H1 (cell line): ENCODE measurements around the gene AKR1B1. TPM values are rescaled to one million over a fixed set of nuclear protein-coding genes. Genes with fewer than 3 reads are reported as not detected.

Experiments used
- CTCF ChIA-PET: fragments of 300-600 bp; sonication (Branson Sonifier 250); formaldehyde crosslinking; loops from one replicate; lab custom pipeline; 2021; ENCODE audit not compliant: partially characterized antibody; lab: Charles Lee
- POLR2A ChIA-PET: fragments of 300-600 bp; sonication (Branson Sonifier 250); formaldehyde crosslinking; loops from one replicate; lab custom pipeline; 2021; ENCODE audit warnings: inconsistent platforms; ENCODE audit not compliant: partially characterized antibody; lab: Charles Lee
- DNase-seq, 2 experiments: peaks; one replicate each; pipeline versions ENCODE4 v3.0.0 to v3.0.0-alpha.2; 2010 to 2022; ENCODE audit warnings: low spot score in 2 of 2, low read depth in 1 of 2, mixed read lengths in 1 of 2
- FAIRE-seq: peaks from 2 replicates; lab custom pipeline; 2011; peaks lifted over from hg19 to GRCh38; lab: Jason Lieb, UNC
- H2AFZ ChIP-seq: 2 replicates; pipeline ENCODE4 v1.8.1; 2012; ENCODE audit warnings: low read length, inconsistent platforms
- H2AK5ac ChIP-seq: 2 replicates; pipeline ENCODE4 v1.6.1; 2013; ENCODE audit warnings: low read depth, low read length
- H2BK120ac ChIP-seq: replicated peaks from 2 replicates; pipeline ENCODE3; 2013; ENCODE audit warnings: low read depth, low read length, inconsistent platforms
- H2BK12ac ChIP-seq: 2 replicates; pipeline ENCODE4 v1.6.1; 2013; ENCODE audit warnings: low read depth, low read length
- H2BK15ac ChIP-seq: 2 replicates; pipeline ENCODE4 v1.6.1; 2013; ENCODE audit warnings: low read length
- H2BK20ac ChIP-seq: 2 replicates; pipeline ENCODE4 v1.6.1; 2013; ENCODE audit warnings: low read length
- H2BK5ac ChIP-seq: 2 replicates; pipeline ENCODE4 v1.6.1; 2013; ENCODE audit warnings: low read depth, low read length
- H3K14ac ChIP-seq: 2 replicates; pipeline ENCODE4 v1.6.1; 2013; ENCODE audit warnings: inconsistent platforms; ENCODE audit not compliant: insufficient read length
- H3K18ac ChIP-seq: 2 replicates; pipeline ENCODE4 v1.6.1; 2013; ENCODE audit warnings: low read length; ENCODE audit errors: extremely low read depth
- H3K23ac ChIP-seq: 2 replicates; pipeline ENCODE4 v1.6.1; 2013; ENCODE audit warnings: inconsistent platforms; ENCODE audit not compliant: insufficient read length
- H3K23me2 ChIP-seq: 2 replicates; pipeline ENCODE4 v1.6.1; 2013; ENCODE audit warnings: low read depth, low read length
- H3K27ac ChIP-seq: 2 replicates; pipeline ENCODE4 v1.6.1; 2011; ENCODE audit warnings: low read depth, low read length, inconsistent platforms
- H3K27me3 ChIP-seq, 4 experiments: replicated peaks in 1 of 4; 1 replicate in 1 of 4; 2 replicates in 3 of 4; pipeline versions ENCODE4 v1.6.1 to v1.8.1; 2011 to 2013; ENCODE audit warnings: low read length in 3 of 4, mild to moderate bottlenecking in 3 of 4, inconsistent platforms in 2 of 4, mixed read lengths in 2 of 4, moderate library complexity in 1 of 4; ENCODE audit not compliant: control insufficient read depth in 3 of 4, insufficient read depth in 3 of 4; ENCODE audit errors: extremely low read depth in 1 of 4
- H3K36me3 ChIP-seq, 4 experiments: 2 replicates each; pipeline versions ENCODE4 v1.6.1 to v1.8.1; 2011 to 2013; ENCODE audit warnings: mild to moderate bottlenecking in 4 of 4, low read length in 3 of 4, moderate library complexity in 2 of 4, control low read depth in 1 of 4, inconsistent platforms in 1 of 4; ENCODE audit not compliant: insufficient read depth in 4 of 4, control insufficient read depth in 2 of 4
- H3K4ac ChIP-seq: replicated peaks from 2 replicates; pipeline ENCODE3; 2013; ENCODE audit warnings: low read length, low read depth, mixed read lengths, inconsistent platforms; ENCODE audit not compliant: insufficient read length
- H3K4me1 ChIP-seq, 4 experiments: replicated peaks in 1 of 4; 1 replicate in 1 of 4; 2 replicates in 3 of 4; pipeline versions ENCODE4 v1.6.1 to v1.8.1; 2011 to 2013; ENCODE audit warnings: low read length in 3 of 4, inconsistent platforms in 2 of 4, mixed read lengths in 1 of 4; ENCODE audit not compliant: insufficient read depth in 4 of 4, control insufficient read depth in 3 of 4
- H3K4me2 ChIP-seq, 2 experiments: 2 replicates each; pipeline versions ENCODE4 v1.6.1 to v1.8.1; 2011 to 2013; ENCODE audit warnings: low read depth in 2 of 2, low read length in 2 of 2, control low read depth in 1 of 2, inconsistent platforms in 1 of 2, mild to moderate bottlenecking in 1 of 2; ENCODE audit not compliant: insufficient read depth in 1 of 2
- H3K4me3 ChIP-seq, 4 experiments: fragments of 200-600, 300-600 bp in 1 of 4; sonication (generic), shearing (Covaris generic), sonication (Bioruptor Twin) in 1 of 4; 2 replicates each; pipeline versions ENCODE4 v1.5.1 to v1.8.1; 2011 to 2016; ENCODE audit warnings: low read length in 4 of 4, low read depth in 3 of 4, control low read depth in 2 of 4, inconsistent platforms in 2 of 4, mild to moderate bottlenecking in 2 of 4, mixed read lengths in 1 of 4, moderate library complexity in 1 of 4; ENCODE audit not compliant: insufficient read depth in 2 of 4; ENCODE audit errors: extremely low read depth in 1 of 4
- H3K56ac ChIP-seq: replicated peaks from 2 replicates; pipeline ENCODE3; 2013; ENCODE audit warnings: low read depth, mild to moderate bottlenecking, mixed read lengths, low read length, inconsistent platforms; ENCODE audit not compliant: insufficient read length
- H3K79me1 ChIP-seq: 2 replicates; pipeline ENCODE4 v1.6.1; 2013; ENCODE audit warnings: low read depth, low read length, control low read depth
- H3K79me2 ChIP-seq, 2 experiments: 2 replicates each; pipeline versions ENCODE4 v1.6.1 to v1.8.1; 2012 to 2013; ENCODE audit warnings: low read length in 2 of 2, mild to moderate bottlenecking in 2 of 2, inconsistent platforms in 1 of 2; ENCODE audit not compliant: insufficient read depth in 2 of 2, control insufficient read depth in 1 of 2
- H3K9ac ChIP-seq, 4 experiments: replicated peaks in 1 of 4; 1 replicate in 1 of 4; 2 replicates in 3 of 4; pipeline versions ENCODE4 v1.6.1 to v1.8.1; 2011 to 2013; ENCODE audit warnings: low read depth in 3 of 4, low read length in 3 of 4, control low read depth in 2 of 4, mild to moderate bottlenecking in 2 of 4, moderate library complexity in 2 of 4, inconsistent platforms in 1 of 4; ENCODE audit errors: extremely low read depth in 1 of 4
- H3K9me3 ChIP-seq, 2 experiments: 2 replicates each; pipeline versions ENCODE4 v1.6.1 to v1.8.1; 2012 to 2013; ENCODE audit warnings: mild to moderate bottlenecking in 2 of 2, moderate library complexity in 2 of 2, control low read depth in 1 of 2, inconsistent platforms in 1 of 2, low read depth in 1 of 2, low read length in 1 of 2, mixed read lengths in 1 of 2; ENCODE audit not compliant: insufficient read depth in 2 of 2
- H4K20me1 ChIP-seq, 2 experiments: replicated peaks in 1 of 2; 2 replicates each; pipeline versions ENCODE3 to v1.8.1; 2011 to 2013; ENCODE audit warnings: inconsistent platforms in 2 of 2, low read length in 2 of 2, mild to moderate bottlenecking in 1 of 2; ENCODE audit not compliant: insufficient read depth in 2 of 2, control insufficient read depth in 1 of 2
- H4K5ac ChIP-seq: 2 replicates; pipeline ENCODE4 v1.6.1; 2013; ENCODE audit warnings: low read length, low read depth, mixed read lengths, inconsistent platforms; ENCODE audit not compliant: insufficient read length
- H4K8ac ChIP-seq: 2 replicates; pipeline ENCODE4 v1.8.0; 2013; ENCODE audit warnings: mild to moderate bottlenecking, moderate library complexity, low read length, inconsistent platforms; ENCODE audit not compliant: insufficient read depth; ENCODE audit errors: extremely low read depth
- H4K91ac ChIP-seq: replicated peaks from 2 replicates; pipeline ENCODE3; 2013; ENCODE audit warnings: low read length, mixed read lengths, inconsistent platforms; ENCODE audit not compliant: insufficient read length
- FOSL1 ChIP-seq: IDR thresholded peaks from 2 replicates; pipeline ENCODE4 v1.6.1; 2011; ENCODE audit warnings: mild to moderate bottlenecking, low read depth, low read length, moderate library complexity; ENCODE audit not compliant: insufficient read depth
- RFX5 ChIP-seq: IDR thresholded peaks from 2 replicates; pipeline ENCODE4 v1.6.1; 2011; ENCODE audit warnings: low read depth, low read length, improper control_type of control experiment, borderline replicate concordance
- SP1 ChIP-seq: IDR thresholded peaks from 2 replicates; pipeline ENCODE4 v1.6.1; 2011; ENCODE audit warnings: low read depth, low read length
- SRF ChIP-seq: IDR thresholded peaks from 2 replicates; pipeline ENCODE4 v1.6.1; 2011; ENCODE audit warnings: mild to moderate bottlenecking, low read depth, low read length, moderate library complexity
- WGBS, 2 experiments: shearing (Covaris generic) in 1 of 2; methylation state at CpG; one replicate each; pipeline versions ENCODE4 v1.1.6 to v1.1.7; 2013 to 2015; ENCODE audit warnings: low lambda C conversion rate in 2 of 2, mixed read lengths in 2 of 2, inconsistent platforms in 1 of 2, low coverage in 1 of 2, missing lambda C conversion rate in 1 of 2; ENCODE audit not compliant: insufficient replicate concordance in 2 of 2, insufficient coverage in 1 of 2, insufficient read length in 1 of 2; ENCODE audit errors: extremely low coverage in 1 of 2, missing lambda C conversion rate in 1 of 2; 5-methylcytosine and 5-hydroxymethylcytosine counted together
- polyA plus RNA-seq, 7 experiments: library from polyadenylated mRNA; depleted of rRNA in 3 of 7; stranded (reverse) in 5 of 7; unstranded in 2 of 7; fragments of >200 nt in 5 of 7; fragments of 200-250 nt in 2 of 7; gene quantifications; 1 replicate in 5 of 7; 2 replicates in 1 of 7; 4 replicates in 1 of 7; pipeline versions ENCODE4 v1.2.1 to v1.2.3, GENCODE V29; 2011 to 2013; ENCODE audit warnings: missing spikeins in 2 of 7, mixed read lengths in 2 of 7
- total RNA-seq: library from RNA; stranded (reverse); fragmentation: NEBNext Ultra II Directional; extraction: Animal tissue kit (Norgen Biotek cat#: 25700); gene quantifications from 2 replicates; pipeline ENCODE4 v1.2.1, GENCODE V29; 2021

The AKR1B1 gene
- total and polyA plus RNA-seq, 2 of the 8 experiments (the other 6 are each of a cell fraction or from before 2014, with no cell fraction given): 195 to 273 TPM

GRCh38 chr7:134450294-134451000 lies 8.5 kb downstream of the AKR1B1 start:
- Histone ChIP-seq H3K27me3 (no peaks in the 10 kb centered on the region), H4K8ac (no peak overlapping the region; the same call in 1 of the 2 replicates), H3K79me2 (peaks cover 0 to 30% of the 10 kb centered on the region in 2 experiments; a peak in 3 of 4 replicates), H2BK15ac (no peak overlapping the region), H3K9me3 (no peaks in the 10 kb centered on the region), H2BK120ac (no peak overlapping the region), H3K14ac (no peak overlapping the region), H4K5ac (no peak overlapping the region), H3K23me2 (no peaks in the 10 kb centered on the region), H3K27ac (no peak overlapping the region), H3K36me3 (peaks cover 29 to 56% (median 49%) of the 10 kb centered on the region in 4 experiments), H3K4ac (no peak overlapping the region), H2BK20ac (no peak overlapping the region), H3K23ac (no peak overlapping the region), H3K4me2 (no peak overlapping the region), H2AFZ (no peak overlapping the region), H2AK5ac (no peak overlapping the region), H3K79me1 (peaks cover 8% of the 10 kb centered on the region; the same call in 1 of the 2 replicates), H4K20me1 (peaks cover 10 to 22% of the 10 kb centered on the region in 2 experiments), H4K91ac (no peak overlapping the region), H3K56ac (no peak overlapping the region), H3K18ac (no peak overlapping the region), H3K4me1 (no peaks in the 10 kb centered on the region; a peak in 1 of 7 replicates), H3K4me3 (no peak overlapping the region), H2BK12ac (no peak overlapping the region), H3K9ac (no peak overlapping the region; a peak in 1 of 7 replicates), H2BK5ac (no peak overlapping the region)
- WGBS, 2 experiments: 90% methylated on average over 14 of the region's 14 CpGs; no CpG with 5 or more reads in 1 of the 2 experiments
- DNase-seq (no peak), FAIRE-seq (no peak)
- TF ChIP-seq SRF (no peak), SP1 (no peak), RFX5 (no peak), FOSL1 (no peak)
- ChIA-PET POLR2A (interaction anchor here (0.9 to 2.6 kb wide), 2 partner anchors 8 kb away, joined by 3 to 12 read pairs; partner anchors contain the start of gene AKR1B1), CTCF (interaction anchor here (0.9 to 6.1 kb wide), 4 partner anchors 17 to 182 kb away, joined by 3 to 39 read pairs (median 7); no protein-coding TSS in a partner anchor)
